ENCODE results near the gene DNTT. TPM values are rescaled to one million over a fixed set of nuclear protein-coding genes. Genes with fewer than 3 reads are reported as not detected.

The DNTT gene
- total and polyA plus RNA-seq, 2 of the 13 experiments (the other 11 are each of a cell fraction or from before 2014, with no cell fraction given), result not detected

DNA sequence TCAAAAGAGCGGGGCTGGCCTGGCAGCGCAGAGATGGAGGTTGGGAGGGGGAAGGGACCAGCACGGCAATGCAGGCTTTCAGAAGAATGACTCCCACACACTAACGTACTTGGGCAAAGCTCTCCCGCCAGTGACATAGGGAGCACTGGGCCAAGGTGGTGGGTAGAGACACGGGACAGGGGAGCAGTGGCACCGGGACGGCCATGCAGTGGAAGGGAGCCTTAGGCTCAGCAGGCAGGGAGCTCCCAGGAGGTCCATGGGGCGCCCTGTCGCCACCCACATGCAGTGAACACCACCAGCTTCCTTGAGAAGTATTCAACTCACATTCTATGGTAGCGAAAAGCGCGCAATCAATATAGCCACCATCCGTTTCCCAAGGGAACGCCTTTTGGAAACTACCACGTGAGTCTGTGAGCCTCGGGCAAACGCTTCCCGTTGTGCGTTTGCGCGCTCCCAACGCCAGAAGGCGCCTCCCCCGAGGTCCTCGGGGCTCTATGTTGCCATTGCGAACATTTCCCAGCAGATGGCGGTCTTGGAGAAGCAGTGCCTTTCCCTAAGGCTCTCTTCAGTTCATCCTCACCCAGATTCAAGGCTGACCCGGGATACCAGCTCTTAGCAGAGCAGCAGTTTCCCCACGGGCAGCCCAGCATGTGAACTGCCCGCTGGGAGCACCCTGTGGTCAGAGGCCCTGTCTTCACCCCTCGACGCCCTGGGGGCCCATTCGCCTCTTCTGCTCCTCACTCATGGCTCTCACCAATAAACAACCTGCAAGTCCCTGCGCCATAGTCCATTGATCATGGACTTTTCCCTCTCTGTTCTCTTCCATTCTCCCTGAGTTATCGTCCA, 71.0 kb downstream of the DNTT start (continued):
- TF ChIP-seq, protein P1, sequence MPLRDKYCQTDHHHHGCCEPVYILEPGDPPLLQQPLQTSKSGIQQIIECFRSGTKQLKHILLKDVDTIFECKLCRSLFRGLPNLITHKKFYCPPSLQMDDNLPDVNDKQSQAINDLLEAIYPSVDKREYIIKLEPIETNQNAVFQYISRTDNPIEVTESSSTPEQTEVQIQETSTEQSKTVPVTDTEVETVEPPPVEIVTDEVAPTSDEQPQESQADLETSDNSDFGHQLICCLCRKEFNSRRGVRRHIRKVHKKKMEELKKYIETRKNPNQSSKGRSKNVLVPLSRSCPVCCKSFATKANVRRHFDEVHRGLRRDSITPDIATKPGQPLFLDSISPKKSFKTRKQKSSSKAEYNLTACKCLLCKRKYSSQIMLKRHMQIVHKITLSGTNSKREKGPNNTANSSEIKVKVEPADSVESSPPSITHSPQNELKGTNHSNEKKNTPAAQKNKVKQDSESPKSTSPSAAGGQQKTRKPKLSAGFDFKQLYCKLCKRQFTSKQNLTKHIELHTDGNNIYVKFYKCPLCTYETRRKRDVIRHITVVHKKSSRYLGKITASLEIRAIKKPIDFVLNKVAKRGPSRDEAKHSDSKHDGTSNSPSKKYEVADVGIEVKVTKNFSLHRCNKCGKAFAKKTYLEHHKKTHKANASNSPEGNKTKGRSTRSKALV (CRISPR knock-in tag; IDR thresholded peaks at IDR 0.05), result no peak
- TF ChIP-seq CBX2 (IDR thresholded peaks at IDR 0.05; ENCODE audit: low read depth, low read length), result no peak
- TF ChIP-seq CBX2 (CRISPR knock-in tag; IDR thresholded peaks at IDR 0.05; ENCODE audit: low read depth), result no peak
- TF ChIP-seq, protein P2, sequence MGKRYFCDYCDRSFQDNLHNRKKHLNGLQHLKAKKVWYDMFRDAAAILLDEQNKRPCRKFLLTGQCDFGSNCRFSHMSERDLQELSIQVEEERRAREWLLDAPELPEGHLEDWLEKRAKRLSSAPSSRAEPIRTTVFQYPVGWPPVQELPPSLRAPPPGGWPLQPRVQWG (CRISPR knock-in tag; IDR thresholded peaks at IDR 0.05; ENCODE audit: borderline replicate concordance, low read depth), result no peak
- TF ChIP-seq PHB2 (IDR thresholded peaks at IDR 0.05; ENCODE audit: partially characterized antibody), result no peak
- TF ChIP-seq, protein P3, sequence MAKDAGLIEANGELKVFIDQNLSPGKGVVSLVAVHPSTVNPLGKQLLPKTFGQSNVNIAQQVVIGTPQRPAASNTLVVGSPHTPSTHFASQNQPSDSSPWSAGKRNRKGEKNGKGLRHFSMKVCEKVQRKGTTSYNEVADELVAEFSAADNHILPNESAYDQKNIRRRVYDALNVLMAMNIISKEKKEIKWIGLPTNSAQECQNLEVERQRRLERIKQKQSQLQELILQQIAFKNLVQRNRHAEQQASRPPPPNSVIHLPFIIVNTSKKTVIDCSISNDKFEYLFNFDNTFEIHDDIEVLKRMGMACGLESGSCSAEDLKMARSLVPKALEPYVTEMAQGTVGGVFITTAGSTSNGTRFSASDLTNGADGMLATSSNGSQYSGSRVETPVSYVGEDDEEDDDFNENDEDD (CRISPR knock-in tag; IDR thresholded peaks at IDR 0.05; ENCODE audit: borderline replicate concordance), result peak; percentile 81; the same call in 1 of the 2 replicates
- no peak for TF ChIP-seq BRD4 (CRISPR knock-in tag; IDR thresholded peaks at IDR 0.05)
- no peak for TF ChIP-seq ZNF772 (CRISPR knock-in tag; IDR thresholded peaks at IDR 0.05)
- no peak for TF ChIP-seq NR2F1 (CRISPR knock-in tag; IDR thresholded peaks at IDR 0.05)
- TF ChIP-seq ETS1 (CRISPR knock-in tag; IDR thresholded peaks at IDR 0.05), result no peak
- no peak for TF ChIP-seq GLI4 (CRISPR knock-in tag; IDR thresholded peaks at IDR 0.05; ENCODE audit: borderline replicate concordance)
- TF ChIP-seq ZNF225 (CRISPR knock-in tag; IDR thresholded peaks at IDR 0.05), result no peak
- 0 out of 2 replicates have a peak, but pooled peaks have one; percentile 56 for TF ChIP-seq HOMEZ (CRISPR knock-in tag; IDR thresholded peaks at IDR 0.05; ENCODE audit: low read depth)
- no peak for TF ChIP-seq TARDBP (CRISPR knock-in tag; IDR thresholded peaks at IDR 0.05)
- TF ChIP-seq, protein P4, sequence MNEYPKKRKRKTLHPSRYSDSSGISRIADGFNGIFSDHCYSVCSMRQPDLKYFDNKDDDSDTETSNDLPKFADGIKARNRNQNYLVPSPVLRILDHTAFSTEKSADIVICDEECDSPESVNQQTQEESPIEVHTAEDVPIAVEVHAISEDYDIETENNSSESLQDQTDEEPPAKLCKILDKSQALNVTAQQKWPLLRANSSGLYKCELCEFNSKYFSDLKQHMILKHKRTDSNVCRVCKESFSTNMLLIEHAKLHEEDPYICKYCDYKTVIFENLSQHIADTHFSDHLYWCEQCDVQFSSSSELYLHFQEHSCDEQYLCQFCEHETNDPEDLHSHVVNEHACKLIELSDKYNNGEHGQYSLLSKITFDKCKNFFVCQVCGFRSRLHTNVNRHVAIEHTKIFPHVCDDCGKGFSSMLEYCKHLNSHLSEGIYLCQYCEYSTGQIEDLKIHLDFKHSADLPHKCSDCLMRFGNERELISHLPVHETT (CRISPR knock-in tag; conservative IDR thresholded peaks at IDR 0.05), result no peak
- no peak for TF ChIP-seq GTF2F1 (IDR thresholded peaks at IDR 0.05; ENCODE audit: low read length)
- TF ChIP-seq, protein P5, sequence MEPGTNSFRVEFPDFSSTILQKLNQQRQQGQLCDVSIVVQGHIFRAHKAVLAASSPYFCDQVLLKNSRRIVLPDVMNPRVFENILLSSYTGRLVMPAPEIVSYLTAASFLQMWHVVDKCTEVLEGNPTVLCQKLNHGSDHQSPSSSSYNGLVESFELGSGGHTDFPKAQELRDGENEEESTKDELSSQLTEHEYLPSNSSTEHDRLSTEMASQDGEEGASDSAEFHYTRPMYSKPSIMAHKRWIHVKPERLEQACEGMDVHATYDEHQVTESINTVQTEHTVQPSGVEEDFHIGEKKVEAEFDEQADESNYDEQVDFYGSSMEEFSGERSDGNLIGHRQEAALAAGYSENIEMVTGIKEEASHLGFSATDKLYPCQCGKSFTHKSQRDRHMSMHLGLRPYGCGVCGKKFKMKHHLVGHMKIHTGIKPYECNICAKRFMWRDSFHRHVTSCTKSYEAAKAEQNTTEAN (CRISPR knock-in tag; conservative IDR thresholded peaks at IDR 0.05), result no peak
- TF ChIP-seq ZSCAN20 (CRISPR knock-in tag; IDR thresholded peaks at IDR 0.05; ENCODE audit: borderline replicate concordance), result no peak
